ENCODE results near the gene AGRN.

DNA sequence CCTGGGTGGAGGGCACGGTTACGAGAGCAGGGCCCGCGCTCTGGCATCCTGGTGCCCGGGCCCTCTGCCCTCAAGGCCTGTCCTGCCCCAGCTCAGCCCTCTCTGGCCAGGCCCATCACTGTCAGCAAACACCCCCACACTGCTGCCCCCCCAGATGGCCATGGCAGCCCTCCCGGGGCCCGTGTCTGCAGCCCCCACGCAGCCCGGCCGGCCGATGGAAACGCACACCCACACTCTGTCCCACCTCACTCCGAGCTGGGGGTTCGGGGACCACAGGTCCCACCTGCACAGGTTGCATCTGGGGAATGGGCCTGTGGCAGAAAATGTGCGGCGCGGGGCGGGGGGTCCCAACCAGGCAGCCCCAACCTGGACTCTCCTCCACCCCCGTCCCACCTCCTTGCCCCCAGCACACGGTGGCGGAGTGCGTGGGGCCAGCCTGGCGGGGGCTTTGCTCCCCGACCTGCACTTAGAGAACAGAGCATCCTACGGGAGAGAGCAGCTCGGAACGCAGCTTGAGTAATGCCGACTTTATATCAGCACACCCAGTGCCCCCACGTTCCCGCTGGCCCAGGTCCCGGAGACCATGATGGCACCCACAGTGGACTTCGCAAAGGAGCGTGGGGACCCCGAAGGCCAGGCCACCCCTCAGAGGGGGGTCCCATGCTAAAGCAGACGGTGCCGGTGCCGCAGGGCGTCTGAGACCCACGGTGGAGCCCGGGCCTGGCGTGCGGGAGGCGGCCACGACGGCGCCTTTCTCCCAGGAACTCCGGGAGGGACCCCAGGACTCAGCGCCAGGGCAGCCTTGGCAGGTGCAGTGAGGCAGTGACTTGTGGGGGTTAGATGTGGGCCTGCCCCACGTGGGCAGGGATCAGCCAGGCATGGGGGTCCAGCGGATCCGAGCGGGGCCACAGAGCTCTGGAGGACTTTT, 61.7 kb downstream of the AGRN start:
- TF ChIP-seq, protein P1, sequence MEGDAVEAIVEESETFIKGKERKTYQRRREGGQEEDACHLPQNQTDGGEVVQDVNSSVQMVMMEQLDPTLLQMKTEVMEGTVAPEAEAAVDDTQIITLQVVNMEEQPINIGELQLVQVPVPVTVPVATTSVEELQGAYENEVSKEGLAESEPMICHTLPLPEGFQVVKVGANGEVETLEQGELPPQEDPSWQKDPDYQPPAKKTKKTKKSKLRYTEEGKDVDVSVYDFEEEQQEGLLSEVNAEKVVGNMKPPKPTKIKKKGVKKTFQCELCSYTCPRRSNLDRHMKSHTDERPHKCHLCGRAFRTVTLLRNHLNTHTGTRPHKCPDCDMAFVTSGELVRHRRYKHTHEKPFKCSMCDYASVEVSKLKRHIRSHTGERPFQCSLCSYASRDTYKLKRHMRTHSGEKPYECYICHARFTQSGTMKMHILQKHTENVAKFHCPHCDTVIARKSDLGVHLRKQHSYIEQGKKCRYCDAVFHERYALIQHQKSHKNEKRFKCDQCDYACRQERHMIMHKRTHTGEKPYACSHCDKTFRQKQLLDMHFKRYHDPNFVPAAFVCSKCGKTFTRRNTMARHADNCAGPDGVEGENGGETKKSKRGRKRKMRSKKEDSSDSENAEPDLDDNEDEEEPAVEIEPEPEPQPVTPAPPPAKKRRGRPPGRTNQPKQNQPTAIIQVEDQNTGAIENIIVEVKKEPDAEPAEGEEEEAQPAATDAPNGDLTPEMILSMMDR (IDR thresholded peaks at IDR 0.05; ENCODE audit: low read depth, low read length, missing input control) = no peak
- TF ChIP-seq, protein P2, sequence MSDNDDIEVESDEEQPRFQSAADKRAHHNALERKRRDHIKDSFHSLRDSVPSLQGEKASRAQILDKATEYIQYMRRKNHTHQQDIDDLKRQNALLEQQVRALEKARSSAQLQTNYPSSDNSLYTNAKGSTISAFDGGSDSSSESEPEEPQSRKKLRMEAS (IDR thresholded peaks at IDR 0.05) = no peak
- TF ChIP-seq ATF3 (IDR thresholded peaks at IDR 0.05) (no peak), TAF1 (conservative IDR thresholded peaks at IDR 0.05) (no peak), ZBTB33 (IDR thresholded peaks at IDR 0.05) (no peak), YY1 (IDR thresholded peaks at IDR 0.05) (no peak), HNF4A (conservative IDR thresholded peaks at IDR 0.05) (no peak), SP1 (IDR thresholded peaks at IDR 0.05) (no peak), JUND (IDR thresholded peaks at IDR 0.05) (no peak), NR2F2 (IDR thresholded peaks at IDR 0.05) (no peak)
- TF ChIP-seq, protein P3, sequence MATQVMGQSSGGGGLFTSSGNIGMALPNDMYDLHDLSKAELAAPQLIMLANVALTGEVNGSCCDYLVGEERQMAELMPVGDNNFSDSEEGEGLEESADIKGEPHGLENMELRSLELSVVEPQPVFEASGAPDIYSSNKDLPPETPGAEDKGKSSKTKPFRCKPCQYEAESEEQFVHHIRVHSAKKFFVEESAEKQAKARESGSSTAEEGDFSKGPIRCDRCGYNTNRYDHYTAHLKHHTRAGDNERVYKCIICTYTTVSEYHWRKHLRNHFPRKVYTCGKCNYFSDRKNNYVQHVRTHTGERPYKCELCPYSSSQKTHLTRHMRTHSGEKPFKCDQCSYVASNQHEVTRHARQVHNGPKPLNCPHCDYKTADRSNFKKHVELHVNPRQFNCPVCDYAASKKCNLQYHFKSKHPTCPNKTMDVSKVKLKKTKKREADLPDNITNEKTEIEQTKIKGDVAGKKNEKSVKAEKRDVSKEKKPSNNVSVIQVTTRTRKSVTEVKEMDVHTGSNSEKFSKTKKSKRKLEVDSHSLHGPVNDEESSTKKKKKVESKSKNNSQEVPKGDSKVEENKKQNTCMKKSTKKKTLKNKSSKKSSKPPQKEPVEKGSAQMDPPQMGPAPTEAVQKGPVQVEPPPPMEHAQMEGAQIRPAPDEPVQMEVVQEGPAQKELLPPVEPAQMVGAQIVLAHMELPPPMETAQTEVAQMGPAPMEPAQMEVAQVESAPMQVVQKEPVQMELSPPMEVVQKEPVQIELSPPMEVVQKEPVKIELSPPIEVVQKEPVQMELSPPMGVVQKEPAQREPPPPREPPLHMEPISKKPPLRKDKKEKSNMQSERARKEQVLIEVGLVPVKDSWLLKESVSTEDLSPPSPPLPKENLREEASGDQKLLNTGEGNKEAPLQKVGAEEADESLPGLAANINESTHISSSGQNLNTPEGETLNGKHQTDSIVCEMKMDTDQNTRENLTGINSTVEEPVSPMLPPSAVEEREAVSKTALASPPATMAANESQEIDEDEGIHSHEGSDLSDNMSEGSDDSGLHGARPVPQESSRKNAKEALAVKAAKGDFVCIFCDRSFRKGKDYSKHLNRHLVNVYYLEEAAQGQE (IDR thresholded peaks at IDR 0.05) = no peak
